Fibroblast of lung (primary cell): Measurements from ENCODE around the gene GART.

Source experiments
- CTCF ChIP-seq, 2 donors: IDR thresholded peaks in 1 of 2; conservative IDR thresholded peaks in 1 of 2; 1 replicate in 1 of 2; 2 replicates in 1 of 2; pipeline ENCODE4 v1.5.1; 2011 to 2012; ENCODE audit warnings: low read length in 2 of 2, control low read depth in 1 of 2, inconsistent platforms in 1 of 2, low read depth in 1 of 2, mild to moderate bottlenecking in 1 of 2
- EZH2 ChIP-seq: IDR thresholded peaks from 2 replicates; pipeline ENCODE4 v1.5.1; 2012; ENCODE audit warnings: low read length, control low read depth, mild to moderate bottlenecking; ENCODE audit errors: missing control alignments

- TF ChIP-seq CTCF (conservative IDR thresholded peaks at IDR 0.05 in 1 of 2, IDR thresholded peaks at IDR 0.05 in 1 of 2; ENCODE audit: low read depth in 1 of 2, low read length in 2 of 2): no peak
- no peak for TF ChIP-seq EZH2
Observed at GRCh38 chr21:33480481-33481103, 61.3 kb downstream of the GART start.
